GM12891 (cell line): Measurements from ENCODE around the gene GPR15.

ENCODE experiments used
- POLR2A ChIP-seq: IDR thresholded peaks from 2 replicates; pipeline ENCODE4 v1.6.1; 2011; ENCODE audit warnings: low read depth, low read length, control low read depth
- POLR2AphosphoS5 ChIP-seq: IDR thresholded peaks from 2 replicates; pipeline ENCODE4 v1.6.1; 2011; ENCODE audit warnings: low read depth, low read length, control low read depth
- SPI1 ChIP-seq: IDR thresholded peaks from 2 replicates; pipeline ENCODE4 v1.6.1; 2011; ENCODE audit warnings: low read depth, low read length, control low read depth
- TAF1 ChIP-seq: IDR thresholded peaks from 2 replicates; pipeline ENCODE4 v1.6.1; 2011; ENCODE audit warnings: low read depth, low read length, control low read depth

- TF ChIP-seq POLR2AphosphoS5 (no peak), TAF1 (no peak), SPI1 (no peak), POLR2A (no peak)
Observed at GRCh38 chr3:98582042-98582441, 50.3 kb downstream of the GPR15 start.
